ENCODE data around the gene CARD10. TPM values are rescaled to one million over a fixed set of nuclear protein-coding genes. Genes with fewer than 3 reads are reported as not detected.
A peak's percentile ranks its signal among the peaks of the same experiment; 100 is the strongest.

The CARD10 gene
- total and polyA plus RNA-seq, 2 of the 13 experiments (the other 11 are each of a cell fraction or from before 2014, with no cell fraction given), result 35.2 to 55.8 TPM

DNA sequence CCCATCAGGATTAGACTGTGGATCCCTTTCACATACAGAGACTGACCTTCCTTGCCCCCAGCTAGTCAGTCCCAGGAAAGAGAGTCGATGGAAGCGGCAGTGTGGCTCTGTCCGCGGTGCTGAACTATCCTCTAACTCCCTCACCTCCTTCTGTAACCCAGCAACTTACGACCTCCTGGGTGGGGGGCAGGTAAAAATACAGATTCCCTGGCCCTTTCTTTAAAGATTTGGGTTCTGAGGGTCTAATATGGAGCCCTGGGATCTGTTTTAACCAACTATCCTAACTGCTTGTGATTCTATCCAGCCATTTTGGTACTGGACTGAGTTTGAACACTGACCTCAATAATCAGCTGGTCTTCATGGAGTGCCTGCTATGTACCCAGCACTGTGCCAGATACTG is 56.2 kb downstream of the CARD10 start (continued):
- TF ChIP-seq ZNF703 (CRISPR knock-in tag; IDR thresholded peaks at IDR 0.05; ENCODE audit: borderline replicate concordance) (no peak), ZNF382 (CRISPR knock-in tag; IDR thresholded peaks at IDR 0.05; ENCODE audit: borderline replicate concordance) (no peak), HOXA3 (CRISPR knock-in tag; IDR thresholded peaks at IDR 0.05) (no peak), POGZ (CRISPR knock-in tag; IDR thresholded peaks at IDR 0.05) (no peak), ARNTL (CRISPR knock-in tag; IDR thresholded peaks at IDR 0.05) (no peak), U2AF2 (IDR thresholded peaks at IDR 0.05; ENCODE audit: low read depth, low read length) (no peak), KDM4B (CRISPR knock-in tag; IDR thresholded peaks at IDR 0.05) (no peak), NFIB (CRISPR knock-in tag; IDR thresholded peaks at IDR 0.05; ENCODE audit: borderline replicate concordance) (no peak), ZNF547 (CRISPR knock-in tag; IDR thresholded peaks at IDR 0.05) (no peak), PRMT3 (CRISPR knock-in tag; IDR thresholded peaks at IDR 0.05; ENCODE audit: borderline replicate concordance, low read depth) (no peak), NFYC (CRISPR knock-in tag; IDR thresholded peaks at IDR 0.05) (no peak), ZNF879 (CRISPR knock-in tag; IDR thresholded peaks at IDR 0.05) (no peak), ZNF264 (CRISPR knock-in tag; IDR thresholded peaks at IDR 0.05) (no peak), ZNF558 (CRISPR knock-in tag; IDR thresholded peaks at IDR 0.05; ENCODE audit: borderline replicate concordance) (no peak), ZFP82 (CRISPR knock-in tag; IDR thresholded peaks at IDR 0.05; ENCODE audit: borderline replicate concordance) (no peak), SIX4 (CRISPR knock-in tag; IDR thresholded peaks at IDR 0.05) (no peak), KDM5A (IDR thresholded peaks at IDR 0.05; ENCODE audit: borderline replicate concordance, low read length) (no peak), SNAPC2 (CRISPR knock-in tag; IDR thresholded peaks at IDR 0.05) (no peak), SP1 (IDR thresholded peaks at IDR 0.05) (no peak), SP1 (CRISPR knock-in tag; IDR thresholded peaks at IDR 0.05) (no peak)
- TF ChIP-seq, protein P1, sequence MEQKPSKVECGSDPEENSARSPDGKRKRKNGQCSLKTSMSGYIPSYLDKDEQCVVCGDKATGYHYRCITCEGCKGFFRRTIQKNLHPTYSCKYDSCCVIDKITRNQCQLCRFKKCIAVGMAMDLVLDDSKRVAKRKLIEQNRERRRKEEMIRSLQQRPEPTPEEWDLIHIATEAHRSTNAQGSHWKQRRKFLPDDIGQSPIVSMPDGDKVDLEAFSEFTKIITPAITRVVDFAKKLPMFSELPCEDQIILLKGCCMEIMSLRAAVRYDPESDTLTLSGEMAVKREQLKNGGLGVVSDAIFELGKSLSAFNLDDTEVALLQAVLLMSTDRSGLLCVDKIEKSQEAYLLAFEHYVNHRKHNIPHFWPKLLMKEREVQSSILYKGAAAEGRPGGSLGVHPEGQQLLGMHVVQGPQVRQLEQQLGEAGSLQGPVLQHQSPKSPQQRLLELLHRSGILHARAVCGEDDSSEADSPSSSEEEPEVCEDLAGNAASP (CRISPR knock-in tag; IDR thresholded peaks at IDR 0.05; ENCODE audit: borderline replicate concordance), result 0 out of 2 replicates have a peak, but pooled peaks have one; percentile 26
- TF ChIP-seq, protein P2, sequence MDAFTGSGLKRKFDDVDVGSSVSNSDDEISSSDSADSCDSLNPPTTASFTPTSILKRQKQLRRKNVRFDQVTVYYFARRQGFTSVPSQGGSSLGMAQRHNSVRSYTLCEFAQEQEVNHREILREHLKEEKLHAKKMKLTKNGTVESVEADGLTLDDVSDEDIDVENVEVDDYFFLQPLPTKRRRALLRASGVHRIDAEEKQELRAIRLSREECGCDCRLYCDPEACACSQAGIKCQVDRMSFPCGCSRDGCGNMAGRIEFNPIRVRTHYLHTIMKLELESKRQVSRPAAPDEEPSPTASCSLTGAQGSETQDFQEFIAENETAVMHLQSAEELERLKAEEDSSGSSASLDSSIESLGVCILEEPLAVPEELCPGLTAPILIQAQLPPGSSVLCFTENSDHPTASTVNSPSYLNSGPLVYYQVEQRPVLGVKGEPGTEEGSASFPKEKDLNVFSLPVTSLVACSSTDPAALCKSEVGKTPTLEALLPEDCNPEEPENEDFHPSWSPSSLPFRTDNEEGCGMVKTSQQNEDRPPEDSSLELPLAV (CRISPR knock-in tag; conservative IDR thresholded peaks at IDR 0.05; ENCODE audit: low read depth), result no peak
- TF ChIP-seq, protein P3, sequence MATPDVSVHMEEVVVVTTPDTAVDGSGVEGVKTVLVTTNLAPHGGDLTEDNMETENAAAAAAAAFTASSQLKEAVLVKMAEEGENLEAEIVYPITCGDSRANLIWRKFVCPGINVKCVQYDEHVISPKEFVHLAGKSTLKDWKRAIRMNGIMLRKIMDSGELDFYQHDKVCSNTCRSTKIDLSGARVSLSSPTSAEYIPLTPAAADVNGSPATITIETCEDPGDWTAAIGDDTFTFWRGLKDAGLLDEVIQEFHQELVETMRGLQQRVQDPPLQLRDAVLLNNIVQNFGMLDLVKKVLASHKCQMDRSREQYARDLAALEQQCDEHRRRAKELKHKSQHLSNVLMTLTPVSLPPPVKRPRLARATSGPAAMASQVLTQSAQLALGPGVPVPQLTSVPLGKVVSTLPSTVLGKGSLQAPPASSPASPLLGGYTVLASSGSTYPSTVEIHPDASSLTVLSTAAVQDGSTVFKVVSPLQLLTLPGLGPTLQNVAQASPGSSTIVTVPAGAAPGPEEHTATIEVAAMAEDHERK (CRISPR knock-in tag; IDR thresholded peaks at IDR 0.05; ENCODE audit: low read depth), result no peak
- TF ChIP-seq, protein P4, sequence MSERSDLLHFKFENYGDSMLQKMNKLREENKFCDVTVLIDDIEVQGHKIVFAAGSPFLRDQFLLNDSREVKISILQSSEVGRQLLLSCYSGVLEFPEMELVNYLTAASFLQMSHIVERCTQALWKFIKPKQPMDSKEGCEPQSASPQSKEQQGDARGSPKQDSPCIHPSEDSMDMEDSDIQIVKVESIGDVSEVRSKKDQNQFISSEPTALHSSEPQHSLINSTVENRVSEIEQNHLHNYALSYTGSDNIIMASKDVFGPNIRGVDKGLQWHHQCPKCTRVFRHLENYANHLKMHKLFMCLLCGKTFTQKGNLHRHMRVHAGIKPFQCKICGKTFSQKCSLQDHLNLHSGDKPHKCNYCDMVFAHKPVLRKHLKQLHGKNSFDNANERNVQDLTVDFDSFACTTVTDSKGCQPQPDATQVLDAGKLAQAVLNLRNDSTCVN (CRISPR knock-in tag; IDR thresholded peaks at IDR 0.05; ENCODE audit: borderline replicate concordance), result 0 out of 2 replicates have a peak, but pooled peaks have one; percentile 42
- TF ChIP-seq, protein P5, sequence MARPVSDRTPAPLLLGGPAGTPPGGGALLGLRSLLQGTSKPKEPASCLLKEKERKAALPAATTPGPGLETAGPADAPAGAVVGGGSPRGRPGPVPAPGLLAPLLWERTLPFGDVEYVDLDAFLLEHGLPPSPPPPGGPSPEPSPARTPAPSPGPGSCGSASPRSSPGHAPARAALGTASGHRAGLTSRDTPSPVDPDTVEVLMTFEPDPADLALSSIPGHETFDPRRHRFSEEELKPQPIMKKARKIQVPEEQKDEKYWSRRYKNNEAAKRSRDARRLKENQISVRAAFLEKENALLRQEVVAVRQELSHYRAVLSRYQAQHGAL (CRISPR knock-in tag; IDR thresholded peaks at IDR 0.05; ENCODE audit: not compliant biosample characterization), result no peak

Data from HepG2 (cell line).